Activated T-cell treated with anti-CD3 and anti-CD28 coated beads, Interleukin-2, amount 50 U/mL, for 4 hours (primary cell): Measurements from ENCODE around the gene CEMIP. TPM values are rescaled to one million over a fixed set of nuclear protein-coding genes. Genes with fewer than 3 reads are reported as not detected.

Experiments
- ATAC-seq, 2 donors: fragments of 200-7000 bp; cut with Tn5 transposase; one replicate each; pipeline ENCODE4 v1.10.0; 2021
- DNase-seq: peaks from one replicate; pipeline ENCODE4 v3.0.0-alpha.2; 2020
- H3K27me3 Mint-ChIP-seq: one replicate; pipeline ENCODE4 v1.8.0; 2021; ENCODE audit warnings: low read depth, mixed read lengths
- H3K36me3 Mint-ChIP-seq: one replicate; pipeline ENCODE4 v1.8.0; 2022; ENCODE audit warnings: mixed read lengths; ENCODE audit not compliant: insufficient read depth
- H3K4me1 Mint-ChIP-seq: one replicate; pipeline ENCODE4 v1.8.0; 2021; ENCODE audit warnings: low read depth, mixed read lengths
- H3K4me3 Mint-ChIP-seq: one replicate; pipeline ENCODE4 v1.8.0; 2021; ENCODE audit warnings: mild to moderate bottlenecking, moderate library complexity, mixed read lengths
- H3K9me3 Mint-ChIP-seq: one replicate; pipeline ENCODE4 v1.8.0; 2021; ENCODE audit warnings: mixed read lengths
- total RNA-seq, 3 donors: library from RNA; stranded (reverse); gene quantifications; one replicate each; pipeline ENCODE4 v1.2.1, GENCODE V29; 2021

The CEMIP gene
- total RNA-seq, 3 donors from 2014 or later, result 0.30 to 0.51 (median 0.37) TPM

GRCh38 chr15:80785335-80785734, 6.2 kb downstream of the CEMIP start:
- no peak overlapping the region for H3K4me3 Mint-ChIP-seq
- peaks cover 21% of the 10 kb centered on the region for H3K27me3 Mint-ChIP-seq
- no peaks in the 10 kb centered on the region for H3K9me3 Mint-ChIP-seq
- H3K4me1 Mint-ChIP-seq, result peaks cover 9% of the 10 kb centered on the region
- no peak for DNase-seq
- no peaks in the 10 kb centered on the region for H3K36me3 Mint-ChIP-seq
- peak; percentile 40 to 44 for ATAC-seq

- H3K4me1 Mint-ChIP-seq, result peaks cover 9% of the 10 kb centered on the region
- H3K4me3 Mint-ChIP-seq, result no peak overlapping the region
- H3K9me3 Mint-ChIP-seq, result no peaks in the 10 kb centered on the region
- DNase-seq (no peak), ATAC-seq (no peak)
- H3K27me3 Mint-ChIP-seq, result peaks cover 16% of the 10 kb centered on the region
- H3K36me3 Mint-ChIP-seq, result no peaks in the 10 kb centered on the region
These were observed 6.7 kb downstream of the CEMIP start for GRCh38 chr15:80785811-80786354.

- Mint-ChIP-seq H3K9me3 (no peaks in the 10 kb centered on the region), H3K4me3 (no peak overlapping the region), H3K4me1 (peaks cover 9% of the 10 kb centered on the region), H3K27me3 (peaks cover 1% of the 10 kb centered on the region), H3K36me3 (no peaks in the 10 kb centered on the region)
- ATAC-seq, result no peak
- no peak for DNase-seq
These were observed 8.1 kb downstream of the CEMIP start for GRCh38 chr15:80787316-80787715.

- no peaks in the 10 kb centered on the region for H3K27me3 Mint-ChIP-seq
These were observed 9.4 kb downstream of the CEMIP start for GRCh38 chr15:80788536-80788935.

GRCh38 chr15:80789296-80789695, 10.1 kb downstream of the CEMIP start:
- ATAC-seq (no peak), DNase-seq (no peak)
- H3K4me3 Mint-ChIP-seq, result no peak overlapping the region
- no peaks in the 10 kb centered on the region for H3K4me1 Mint-ChIP-seq
- no peaks in the 10 kb centered on the region for H3K27me3 Mint-ChIP-seq
- H3K9me3 Mint-ChIP-seq, result no peaks in the 10 kb centered on the region
- H3K36me3 Mint-ChIP-seq, result no peaks in the 10 kb centered on the region

More at GRCh38 chr15:80788536-80788935, 9.4 kb downstream of the CEMIP start:
- no peak overlapping the region for H3K4me3 Mint-ChIP-seq
- DNase-seq (no peak), ATAC-seq (no peak)
- peaks cover 2% of the 10 kb centered on the region for H3K4me1 Mint-ChIP-seq
- H3K9me3 Mint-ChIP-seq, result no peaks in the 10 kb centered on the region
- H3K36me3 Mint-ChIP-seq, result no peaks in the 10 kb centered on the region

GRCh38 chr15:80789796-80790195, 10.6 kb downstream of the CEMIP start:
- H3K9me3 Mint-ChIP-seq, result no peaks in the 10 kb centered on the region
- no peak for DNase-seq
- no peak for ATAC-seq
- H3K4me1 Mint-ChIP-seq, result no peaks in the 10 kb centered on the region
- H3K4me3 Mint-ChIP-seq, result no peak overlapping the region
- H3K36me3 Mint-ChIP-seq, result no peaks in the 10 kb centered on the region
- peaks cover 2% of the 10 kb centered on the region for H3K27me3 Mint-ChIP-seq

- Mint-ChIP-seq H3K9me3 (no peaks in the 10 kb centered on the region), H3K27me3 (peaks cover 3% of the 10 kb centered on the region), H3K36me3 (no peaks in the 10 kb centered on the region), H3K4me3 (no peak overlapping the region), H3K4me1 (no peaks in the 10 kb centered on the region)
- ATAC-seq (no peak), DNase-seq (no peak)
These were observed 11.1 kb downstream of the CEMIP start for GRCh38 chr15:80790236-80790635.

GRCh38 chr15:80791004-80791403, 11.8 kb downstream of the CEMIP start:
- H3K36me3 Mint-ChIP-seq, result no peaks in the 10 kb centered on the region
- ATAC-seq (no peak), DNase-seq (no peak)
- H3K9me3 Mint-ChIP-seq, result no peaks in the 10 kb centered on the region
- no peak overlapping the region for H3K4me3 Mint-ChIP-seq
- peaks cover 3% of the 10 kb centered on the region for H3K27me3 Mint-ChIP-seq
- H3K4me1 Mint-ChIP-seq, result no peaks in the 10 kb centered on the region

GRCh38 chr15:80796407-80796806, 17.2 kb downstream of the CEMIP start:
- DNase-seq (no peak), ATAC-seq (no peak)
- Mint-ChIP-seq H3K9me3 (no peaks in the 10 kb centered on the region), H3K4me3 (no peak overlapping the region), H3K4me1 (no peaks in the 10 kb centered on the region), H3K27me3 (peaks cover 8% of the 10 kb centered on the region), H3K36me3 (no peaks in the 10 kb centered on the region)

- Mint-ChIP-seq H3K9me3 (no peaks in the 10 kb centered on the region), H3K4me3 (no peak overlapping the region), H3K36me3 (no peaks in the 10 kb centered on the region), H3K4me1 (peaks cover 5% of the 10 kb centered on the region), H3K27me3 (peaks cover 8% of the 10 kb centered on the region)
- DNase-seq, result no peak
- ATAC-seq, result no peak
These were observed 19.7 kb downstream of the CEMIP start for GRCh38 chr15:80798911-80799310.

- Mint-ChIP-seq H3K27me3 (peaks cover 5% of the 10 kb centered on the region), H3K4me3 (no peak overlapping the region), H3K36me3 (no peaks in the 10 kb centered on the region), H3K9me3 (no peaks in the 10 kb centered on the region), H3K4me1 (peaks cover 16% of the 10 kb centered on the region)
- DNase-seq (no peak), ATAC-seq (no peak)
These were observed 20.9 kb downstream of the CEMIP start for GRCh38 chr15:80800067-80800466.

GRCh38 chr15:80801891-80802680, 22.9 kb downstream of the CEMIP start:
- no peak for ATAC-seq

GRCh38 chr15:80803580-80804525, 24.7 kb downstream of the CEMIP start:
- DNase-seq (no peak), ATAC-seq (peak; percentile 77 to 83)
- H3K9me3 Mint-ChIP-seq, result no peaks in the 10 kb centered on the region
- no peaks in the 10 kb centered on the region for H3K36me3 Mint-ChIP-seq
- peaks cover 2% of the 10 kb centered on the region for H3K27me3 Mint-ChIP-seq
- peaks cover 20% of the 10 kb centered on the region for H3K4me1 Mint-ChIP-seq
- no peak overlapping the region for H3K4me3 Mint-ChIP-seq

More at GRCh38 chr15:80801891-80802680, 22.9 kb downstream of the CEMIP start:
- DNase-seq, result no peak
- Mint-ChIP-seq H3K9me3 (no peaks in the 10 kb centered on the region), H3K27me3 (peaks cover 2% of the 10 kb centered on the region), H3K36me3 (no peaks in the 10 kb centered on the region), H3K4me3 (no peak overlapping the region), H3K4me1 (peaks cover 20% of the 10 kb centered on the region)

GRCh38 chr15:80804970-80805495, 25.9 kb downstream of the CEMIP start:
- H3K9me3 Mint-ChIP-seq, result no peaks in the 10 kb centered on the region
- no peak for DNase-seq
- peaks cover 20% of the 10 kb centered on the region for H3K4me1 Mint-ChIP-seq
- no peaks in the 10 kb centered on the region for H3K36me3 Mint-ChIP-seq
- H3K27me3 Mint-ChIP-seq, result peaks cover 2% of the 10 kb centered on the region
- peak; percentile 53 to 67 for ATAC-seq
- no peak overlapping the region for H3K4me3 Mint-ChIP-seq
